DOHH2 (cell line): ENCODE results near the gene NDC1.

Experiments used
- H3F3A ChIP-seq: fragments of 200-600 bp; sonication (generic), shearing (Covaris generic); 2 replicates; pipeline ENCODE4 v1.6.0; 2016; ENCODE audit warnings: antibody characterized with exemption, mild to moderate bottlenecking; ENCODE audit not compliant: control insufficient read depth, insufficient read depth
- H3K27ac ChIP-seq: fragments of 200-600 bp; sonication (generic); 2 replicates; pipeline ENCODE4 v1.5.1; 2014; ENCODE audit warnings: low read depth, mild to moderate bottlenecking, low read length, moderate library complexity
- H3K27me3 ChIP-seq: fragments of 200-600 bp; sonication (generic); 2 replicates; pipeline ENCODE4 v1.6.1; 2014; ENCODE audit warnings: mild to moderate bottlenecking, low read length, mixed read lengths; ENCODE audit not compliant: control insufficient read depth
- H3K36me3 ChIP-seq: fragments of 200-600 bp; sonication (generic); 2 replicates; pipeline ENCODE4 v1.6.1; 2014; ENCODE audit warnings: mild to moderate bottlenecking, low read length, moderate library complexity, mixed read lengths; ENCODE audit not compliant: control insufficient read depth
- H3K4me1 ChIP-seq: fragments of 200-600 bp; sonication (generic); 2 replicates; pipeline ENCODE4 v1.6.1; 2014; ENCODE audit warnings: mild to moderate bottlenecking, low read length, mixed read lengths; ENCODE audit not compliant: control insufficient read depth
- H3K4me2 ChIP-seq: fragments of 200-600 bp; sonication (generic); 2 replicates; pipeline ENCODE4 v1.6.0; 2014; ENCODE audit warnings: mild to moderate bottlenecking, low read length, moderate library complexity
- H3K4me3 ChIP-seq: fragments of 200-600 bp; sonication (generic); 2 replicates; pipeline ENCODE4 v1.5.1; 2014; ENCODE audit warnings: mild to moderate bottlenecking, low read length, mixed read lengths
- H3K79me2 ChIP-seq: fragments of 200-600 bp; sonication (generic); 2 replicates; pipeline ENCODE4 v1.6.1; 2014; ENCODE audit warnings: mild to moderate bottlenecking, low read length, mixed read lengths; ENCODE audit not compliant: control insufficient read depth
- H3K9me2 ChIP-seq: fragments of 200-600 bp; sonication (generic); replicated peaks from 2 replicates; pipeline ENCODE4 v1.6.1; 2014; ENCODE audit warnings: mild to moderate bottlenecking, low read length, mixed read lengths; ENCODE audit not compliant: control insufficient read depth
- H3K9me3 ChIP-seq: fragments of 200-600 bp; sonication (generic); 2 replicates; pipeline ENCODE4 v1.6.1; 2014; ENCODE audit warnings: antibody characterized with exemption, low read length, mixed read lengths; ENCODE audit not compliant: control insufficient read depth, insufficient read depth
- H4K20me1 ChIP-seq: fragments of 200-600 bp; sonication (generic); 2 replicates; pipeline ENCODE4 v1.6.0; 2014; ENCODE audit warnings: low read depth, mild to moderate bottlenecking, antibody characterized with exemption, low read length, moderate library complexity; ENCODE audit not compliant: control insufficient read depth, insufficient read depth
- EZH2phosphoT487 ChIP-seq: fragments of 200-600 bp; sonication (generic); IDR thresholded peaks from 2 replicates; pipeline ENCODE4 v1.6.1; 2017; ENCODE audit warnings: borderline replicate concordance, mild to moderate bottlenecking, antibody characterized with exemption, low read length, moderate library complexity, mixed read lengths
- TF ChIP-seq, protein P1 (sequence below): fragments of 200-600 bp; sonication (generic); IDR thresholded peaks from one replicate; pipeline ENCODE4 v1.5.1; 2014; ENCODE audit warnings: antibody characterized with exemption, mild to moderate bottlenecking, low read depth, low read length; ENCODE audit not compliant: poor library complexity, severe bottlenecking

Gene NDC1

DNA sequence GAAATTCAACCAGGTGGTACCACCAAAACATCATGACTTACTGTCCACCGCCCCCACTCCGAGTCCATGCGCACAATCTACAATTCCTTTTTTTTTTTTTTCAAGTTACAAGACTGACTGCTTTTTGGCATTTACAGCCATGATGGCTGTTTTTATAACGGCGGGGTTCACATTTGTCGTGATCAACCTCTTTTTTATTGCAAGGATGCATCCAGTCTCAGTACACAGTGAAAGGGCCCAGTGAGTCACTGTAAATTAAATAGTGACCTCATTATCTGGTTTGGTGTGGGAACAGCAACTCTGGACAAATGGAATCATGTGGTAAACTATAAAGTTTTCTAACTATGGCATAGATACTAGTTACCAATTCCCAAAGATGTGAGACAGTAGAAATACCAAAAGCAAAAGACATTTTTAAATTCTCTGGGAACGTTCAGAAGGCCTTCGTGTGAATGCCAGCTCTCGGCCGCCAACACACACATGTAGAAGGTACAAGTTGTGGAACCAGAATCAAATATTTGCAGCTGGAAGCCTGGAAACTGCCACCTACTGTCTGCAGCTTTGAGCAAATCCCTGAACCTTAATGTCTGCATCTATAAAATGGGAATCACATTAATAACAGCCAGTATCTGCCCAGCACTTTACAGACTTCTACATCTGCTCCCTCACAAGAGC, 104.0 kb downstream of the NDC1 start:
- Histone ChIP-seq H3K79me2 (no peaks in the 10 kb centered on the region), H3K36me3 (no peaks in the 10 kb centered on the region), H3K4me3 (no peak overlapping the region), H3K9me3 (no peaks in the 10 kb centered on the region), H3K27me3 (peaks cover 50% of the 10 kb centered on the region), H4K20me1 (no peaks in the 10 kb centered on the region), H3K9me2 (no peaks in the 10 kb centered on the region), H3K4me1 (peaks cover 4% of the 10 kb centered on the region; the same call in 1 of the 2 replicates), H3K27ac (no peak overlapping the region), H3F3A (no peaks in the 10 kb centered on the region), H3K4me2 (no peak overlapping the region)
- TF ChIP-seq EZH2phosphoT487: no peak; the same call in 1 of the 2 replicates
- TF ChIP-seq, protein P1, sequence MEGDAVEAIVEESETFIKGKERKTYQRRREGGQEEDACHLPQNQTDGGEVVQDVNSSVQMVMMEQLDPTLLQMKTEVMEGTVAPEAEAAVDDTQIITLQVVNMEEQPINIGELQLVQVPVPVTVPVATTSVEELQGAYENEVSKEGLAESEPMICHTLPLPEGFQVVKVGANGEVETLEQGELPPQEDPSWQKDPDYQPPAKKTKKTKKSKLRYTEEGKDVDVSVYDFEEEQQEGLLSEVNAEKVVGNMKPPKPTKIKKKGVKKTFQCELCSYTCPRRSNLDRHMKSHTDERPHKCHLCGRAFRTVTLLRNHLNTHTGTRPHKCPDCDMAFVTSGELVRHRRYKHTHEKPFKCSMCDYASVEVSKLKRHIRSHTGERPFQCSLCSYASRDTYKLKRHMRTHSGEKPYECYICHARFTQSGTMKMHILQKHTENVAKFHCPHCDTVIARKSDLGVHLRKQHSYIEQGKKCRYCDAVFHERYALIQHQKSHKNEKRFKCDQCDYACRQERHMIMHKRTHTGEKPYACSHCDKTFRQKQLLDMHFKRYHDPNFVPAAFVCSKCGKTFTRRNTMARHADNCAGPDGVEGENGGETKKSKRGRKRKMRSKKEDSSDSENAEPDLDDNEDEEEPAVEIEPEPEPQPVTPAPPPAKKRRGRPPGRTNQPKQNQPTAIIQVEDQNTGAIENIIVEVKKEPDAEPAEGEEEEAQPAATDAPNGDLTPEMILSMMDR: no peak

DNA sequence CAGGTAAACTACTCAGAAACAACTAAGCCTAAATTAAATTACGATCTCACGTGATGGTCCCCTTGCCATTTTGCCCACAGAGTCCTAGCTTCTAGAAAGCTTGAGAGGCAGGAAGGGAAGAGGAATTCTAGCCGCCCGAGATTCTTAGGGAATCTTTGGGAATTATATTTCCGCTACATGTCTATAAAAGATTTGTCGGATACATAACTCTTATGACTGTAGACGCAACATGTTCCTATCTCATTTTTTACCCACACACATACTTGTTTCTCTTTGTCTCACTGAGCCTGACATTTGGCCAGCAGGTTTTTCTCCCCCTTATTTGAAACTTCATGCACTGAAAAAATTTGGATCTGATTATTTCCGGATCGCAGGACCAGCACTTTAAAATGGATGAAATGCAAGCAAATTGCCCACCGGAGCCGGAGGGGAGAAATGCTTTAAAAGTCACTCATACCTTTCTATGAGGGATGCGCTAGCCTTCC, 104.6 kb downstream of the NDC1 start:
- H3K4me1 ChIP-seq: peaks cover under 1% of the 10 kb centered on the region; the same call in 1 of the 2 replicates
- H3K9me3 ChIP-seq: no peaks in the 10 kb centered on the region
- H3K27ac ChIP-seq: no peak overlapping the region
- peaks cover 48% of the 10 kb centered on the region for H3K27me3 ChIP-seq
- no peaks in the 10 kb centered on the region for H3K36me3 ChIP-seq
- H3K4me2 ChIP-seq: no peak overlapping the region
- H3K4me3 ChIP-seq: no peak overlapping the region
- H3K79me2 ChIP-seq: no peaks in the 10 kb centered on the region
- no peak for TF ChIP-seq EZH2phosphoT487
- TF ChIP-seq, protein P1: no peak
- H4K20me1 ChIP-seq: no peaks in the 10 kb centered on the region
- H3F3A ChIP-seq: no peaks in the 10 kb centered on the region
- no peaks in the 10 kb centered on the region for H3K9me2 ChIP-seq

DNA sequence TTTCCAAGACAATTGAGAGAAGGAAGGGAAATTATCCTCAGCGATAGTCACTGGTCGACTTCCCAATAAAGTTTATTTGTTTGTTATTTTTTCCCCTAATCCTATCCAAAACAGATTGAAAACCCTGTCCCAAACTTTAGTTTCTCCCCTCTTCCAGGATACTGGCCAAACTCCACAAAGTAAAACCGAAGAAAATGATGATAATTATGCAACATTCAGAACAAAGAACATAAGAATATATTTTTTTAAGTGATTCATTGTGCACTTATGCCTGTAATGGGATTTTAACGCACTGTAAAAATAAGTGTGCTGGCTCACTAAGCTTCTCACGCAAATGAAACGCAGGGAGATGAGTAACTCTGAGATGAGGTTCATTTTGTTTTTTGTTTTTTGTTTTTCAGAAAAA, 105.2 kb downstream of the NDC1 start:
- peaks cover 44% of the 10 kb centered on the region for H3K27me3 ChIP-seq
- H3K4me3 ChIP-seq: no peak overlapping the region
- H3K4me2 ChIP-seq: no peak overlapping the region
- no peaks in the 10 kb centered on the region for H3F3A ChIP-seq
- H3K79me2 ChIP-seq: no peaks in the 10 kb centered on the region
- no peaks in the 10 kb centered on the region for H3K36me3 ChIP-seq
- H3K9me3 ChIP-seq: no peaks in the 10 kb centered on the region
- no peaks in the 10 kb centered on the region for H3K4me1 ChIP-seq
- no peak overlapping the region for H3K27ac ChIP-seq
- no peaks in the 10 kb centered on the region for H3K9me2 ChIP-seq
- TF ChIP-seq, protein P1: no peak
- no peak for TF ChIP-seq EZH2phosphoT487
- no peaks in the 10 kb centered on the region for H4K20me1 ChIP-seq
